GM12891 (cell line): ENCODE results near the gene UBE3D.

Experiments used
- PAX5 ChIP-seq: IDR thresholded peaks from 2 replicates; pipeline ENCODE4 v1.6.1; 2011; ENCODE audit warnings: low read length, moderate library complexity, mild to moderate bottlenecking; ENCODE audit not compliant: insufficient read depth, severe bottlenecking
- POLR2A ChIP-seq: IDR thresholded peaks from 2 replicates; pipeline ENCODE4 v1.6.1; 2011; ENCODE audit warnings: low read depth, low read length, control low read depth
- POLR2AphosphoS5 ChIP-seq: IDR thresholded peaks from 2 replicates; pipeline ENCODE4 v1.6.1; 2011; ENCODE audit warnings: low read depth, low read length, control low read depth
- SPI1 ChIP-seq: IDR thresholded peaks from 2 replicates; pipeline ENCODE4 v1.6.1; 2011; ENCODE audit warnings: low read depth, low read length, control low read depth
- TAF1 ChIP-seq: IDR thresholded peaks from 2 replicates; pipeline ENCODE4 v1.6.1; 2011; ENCODE audit warnings: low read depth, low read length, control low read depth

DNA sequence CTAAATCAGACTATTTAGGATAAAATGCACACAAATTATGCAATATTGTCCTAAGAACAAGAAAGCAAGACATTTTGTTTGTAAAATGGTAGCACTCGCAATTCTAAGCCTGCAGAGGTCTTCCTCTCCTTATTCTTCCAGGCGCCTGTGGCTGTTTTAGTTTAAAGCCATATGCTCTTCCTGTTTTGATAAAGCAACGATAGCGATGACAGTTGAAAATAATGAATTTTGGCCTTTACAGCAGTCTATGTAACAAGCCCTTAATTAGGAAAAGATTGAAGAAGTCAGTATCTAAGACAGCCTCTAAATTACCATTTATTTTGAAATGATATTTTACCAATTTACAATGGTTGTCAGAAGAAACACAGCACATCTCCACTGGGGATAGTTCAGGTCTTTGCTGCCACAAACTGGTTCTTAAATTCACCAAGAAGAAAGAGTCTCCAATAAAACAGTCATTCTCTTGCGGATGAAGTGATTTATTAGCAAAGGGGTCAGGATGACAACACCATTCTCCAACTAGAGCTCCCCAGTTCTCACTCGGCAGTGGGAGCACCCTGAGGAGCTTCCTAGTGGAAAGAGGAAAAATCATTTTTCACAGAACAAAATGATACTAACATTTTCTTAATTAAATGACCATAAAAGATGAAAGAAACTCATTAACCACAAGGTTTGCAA lies 21.4 kb downstream of the UBE3D start:
- no peak for TF ChIP-seq POLR2A
- no peak for TF ChIP-seq POLR2AphosphoS5
- no peak for TF ChIP-seq TAF1
- no peak for TF ChIP-seq SPI1
- TF ChIP-seq PAX5, result no peak
